CD4-positive, alpha-beta T cell treated with Interleukin-15 for 4 hours (primary cell): ENCODE results near the gene CACNA2D3.

Source experiments
- DNase-seq: peaks from one replicate; pipeline ENCODE4 v3.0.0-alpha.2; 2020; ENCODE audit warnings: low spot score

The CACNA2D3 gene

GRCh38 chr3:54797111-54797510, 674.8 kb downstream of the CACNA2D3 start:
- DNase-seq = no peak

- no peak for DNase-seq
These were observed 678.1 kb downstream of the CACNA2D3 start for GRCh38 chr3:54800478-54800877.

GRCh38 chr3:54801977-54802376, 679.6 kb downstream of the CACNA2D3 start:
- no peak for DNase-seq

- DNase-seq = no peak
These were observed 688.0 kb downstream of the CACNA2D3 start for GRCh38 chr3:54810401-54810800.

GRCh38 chr3:54814224-54814623, 691.9 kb downstream of the CACNA2D3 start:
- no peak for DNase-seq

GRCh38 chr3:54817628-54818027, 695.3 kb downstream of the CACNA2D3 start:
- no peak for DNase-seq

- DNase-seq = no peak
These were observed 696.1 kb downstream of the CACNA2D3 start for GRCh38 chr3:54818486-54818885.

GRCh38 chr3:54818942-54819341, 696.6 kb downstream of the CACNA2D3 start:
- no peak for DNase-seq

- DNase-seq = no peak
These were observed 697.6 kb downstream of the CACNA2D3 start for GRCh38 chr3:54819946-54820345.

GRCh38 chr3:54822206-54822605, 699.9 kb downstream of the CACNA2D3 start:
- DNase-seq = no peak

GRCh38 chr3:54826251-54826691, 703.9 kb downstream of the CACNA2D3 start:
- no peak for DNase-seq

GRCh38 chr3:54827056-54827687, 704.8 kb downstream of the CACNA2D3 start:
- DNase-seq = no peak

GRCh38 chr3:54827776-54828175, 705.4 kb downstream of the CACNA2D3 start:
- DNase-seq = no peak

GRCh38 chr3:54830658-54831057, 708.3 kb downstream of the CACNA2D3 start:
- DNase-seq = no peak

GRCh38 chr3:54831112-54831511, 708.8 kb downstream of the CACNA2D3 start:
- no peak for DNase-seq

GRCh38 chr3:54832876-54833275, 710.5 kb downstream of the CACNA2D3 start:
- DNase-seq = no peak

- DNase-seq = no peak
These were observed 713.3 kb downstream of the CACNA2D3 start for GRCh38 chr3:54835701-54836100.

- DNase-seq = no peak
These were observed 714.5 kb downstream of the CACNA2D3 start for GRCh38 chr3:54836871-54837270.

- no peak for DNase-seq
These were observed 715.6 kb downstream of the CACNA2D3 start for GRCh38 chr3:54837964-54838363.

- DNase-seq = no peak
These were observed 719.1 kb downstream of the CACNA2D3 start for GRCh38 chr3:54841471-54841870.

GRCh38 chr3:54843352-54843751, 721.0 kb downstream of the CACNA2D3 start:
- no peak for DNase-seq

- DNase-seq = no peak
These were observed 721.9 kb downstream of the CACNA2D3 start for GRCh38 chr3:54844211-54844610.

GRCh38 chr3:54845011-54845410, 722.7 kb downstream of the CACNA2D3 start:
- DNase-seq = no peak

- DNase-seq = no peak
These were observed 723.2 kb downstream of the CACNA2D3 start for GRCh38 chr3:54845551-54845950.
